Mucosa of stomach (tissue), 1 donor: ENCODE data around the gene CD247.

ENCODE experiments used
- H3K27me3 ChIP-seq: one replicate; pipeline ENCODE4 v1.7.0; 2013; ENCODE audit warnings: mild to moderate bottlenecking, low read length; ENCODE audit not compliant: control insufficient read depth, insufficient read depth
- H3K36me3 ChIP-seq: one replicate; pipeline ENCODE4 v1.7.0; 2013; ENCODE audit warnings: low read length; ENCODE audit not compliant: control insufficient read depth, insufficient read depth
- H3K4me1 ChIP-seq: one replicate; pipeline ENCODE4 v1.7.0; 2013; ENCODE audit warnings: mild to moderate bottlenecking, low read length; ENCODE audit not compliant: control insufficient read depth, insufficient read depth
- H3K4me3 ChIP-seq: one replicate; pipeline ENCODE4 v1.7.0; 2013; ENCODE audit warnings: low read length
- H3K9ac ChIP-seq: one replicate; pipeline ENCODE4 v1.7.0; 2013; ENCODE audit warnings: mild to moderate bottlenecking, low read length, moderate library complexity
- H3K9me3 ChIP-seq: one replicate; pipeline ENCODE4 v1.7.0; 2013; ENCODE audit warnings: mild to moderate bottlenecking, low read length, moderate library complexity; ENCODE audit not compliant: control insufficient read depth
- donor health status: Pancreatic carcinoma.

CD247 gene

GRCh38 chr1:167401260-167401873 is 117.0 kb downstream of the CD247 start:
- Histone ChIP-seq H3K4me3 (no peak overlapping the region), H3K36me3 (no peaks in the 10 kb centered on the region), H3K27me3 (no peaks in the 10 kb centered on the region), H3K9me3 (no peaks in the 10 kb centered on the region), H3K9ac (no peak overlapping the region), H3K4me1 (no peaks in the 10 kb centered on the region)

GRCh38 chr1:167400359-167400953 is 117.9 kb downstream of the CD247 start:
- Histone ChIP-seq H3K27me3 (no peaks in the 10 kb centered on the region), H3K4me3 (no peak overlapping the region), H3K4me1 (no peaks in the 10 kb centered on the region), H3K9ac (no peak overlapping the region), H3K9me3 (no peaks in the 10 kb centered on the region), H3K36me3 (no peaks in the 10 kb centered on the region)

DNA sequence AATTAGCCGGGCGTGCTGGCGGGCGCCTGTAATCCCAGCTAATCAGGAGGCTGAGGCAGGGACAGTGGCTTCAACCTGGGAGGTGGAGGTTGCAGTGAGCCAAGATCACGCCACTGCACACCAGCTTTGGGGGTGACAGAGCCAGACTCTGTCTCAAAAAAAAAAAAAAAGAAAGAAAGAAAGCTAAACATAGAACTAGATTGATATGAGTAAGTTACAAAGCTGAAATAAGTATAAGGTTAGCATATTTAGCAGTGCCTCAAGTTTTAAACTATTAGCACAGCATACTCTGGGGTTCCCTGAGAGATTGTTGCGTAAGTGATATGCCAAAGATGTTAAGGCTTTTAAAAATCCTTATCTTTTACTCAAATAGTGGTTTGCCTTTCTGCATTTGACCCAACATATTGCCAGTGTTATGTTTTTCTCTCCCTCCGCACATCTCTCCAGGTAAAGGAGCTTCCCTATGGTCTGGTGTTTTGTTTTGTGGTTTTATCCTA is 126.1 kb downstream of the CD247 start:
- Histone ChIP-seq H3K9me3 (no peaks in the 10 kb centered on the region), H3K9ac (no peak overlapping the region), H3K4me1 (no peaks in the 10 kb centered on the region), H3K27me3 (no peaks in the 10 kb centered on the region), H3K36me3 (no peaks in the 10 kb centered on the region), H3K4me3 (no peak overlapping the region)

DNA sequence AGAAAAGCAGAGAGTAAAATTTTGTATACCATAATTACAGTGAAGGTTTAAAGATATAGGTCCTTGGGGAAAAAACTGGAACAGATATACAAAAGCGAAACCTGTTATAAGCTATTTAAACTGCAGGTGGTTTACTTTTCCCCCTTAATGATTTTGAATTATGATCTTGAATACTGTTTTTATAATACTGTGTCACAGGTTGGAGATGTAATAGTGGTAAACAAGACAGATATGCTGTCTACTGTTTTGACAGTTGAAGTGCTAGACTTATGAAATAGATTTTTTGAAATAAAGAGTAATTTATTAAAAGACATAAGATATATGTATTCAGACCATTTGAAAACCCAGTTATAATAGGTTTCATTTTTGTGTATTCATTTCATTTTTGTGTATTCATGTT is 129.4 kb downstream of the CD247 start:
- H3K9me3 ChIP-seq, result no peaks in the 10 kb centered on the region
- no peaks in the 10 kb centered on the region for H3K36me3 ChIP-seq
- no peaks in the 10 kb centered on the region for H3K4me1 ChIP-seq
- H3K9ac ChIP-seq, result no peak overlapping the region
- no peak overlapping the region for H3K4me3 ChIP-seq
- H3K27me3 ChIP-seq, result no peaks in the 10 kb centered on the region

DNA sequence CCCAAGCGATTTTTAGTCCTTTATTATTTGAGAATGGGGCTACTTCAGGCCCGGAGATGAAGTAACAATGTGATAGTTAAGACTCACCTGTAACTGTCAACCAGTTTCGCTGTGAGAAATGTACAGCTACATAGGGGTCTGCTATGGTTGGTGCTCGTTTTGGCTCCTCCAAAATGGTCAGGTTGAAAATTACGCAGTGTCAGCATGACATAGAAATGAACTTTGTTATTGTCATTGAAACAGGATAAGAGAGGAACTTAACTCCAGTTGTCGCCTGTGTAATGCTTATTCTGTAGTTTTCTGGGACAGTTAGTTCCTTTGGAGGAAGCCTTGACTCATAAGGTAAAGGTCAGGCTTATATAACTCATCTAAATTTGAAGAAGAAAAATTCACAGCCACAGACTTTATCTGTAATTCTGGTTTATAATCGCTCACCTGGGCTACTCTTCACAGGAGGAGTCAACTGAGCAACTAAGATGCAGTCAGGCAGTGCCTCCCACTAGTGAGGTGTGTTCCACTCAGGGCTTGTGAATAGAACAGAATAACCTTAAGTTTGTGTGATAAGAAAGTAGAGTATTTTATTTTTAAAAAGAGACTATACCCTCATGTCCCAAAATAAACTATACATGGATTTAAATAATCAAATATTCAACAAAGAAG is 130.9 kb downstream of the CD247 start:
- H3K27me3 ChIP-seq, result no peaks in the 10 kb centered on the region
- H3K4me1 ChIP-seq, result no peaks in the 10 kb centered on the region
- H3K4me3 ChIP-seq, result no peak overlapping the region
- no peaks in the 10 kb centered on the region for H3K36me3 ChIP-seq
- H3K9me3 ChIP-seq, result no peaks in the 10 kb centered on the region
- no peak overlapping the region for H3K9ac ChIP-seq
